HG03460 (cell line): ENCODE results near the gene GRIK4.

Experiments
- ATAC-seq: cut with Tn5 transposase; IDR thresholded peaks from one replicate; pipeline ENCODE4 v1.9.1; 2021; ENCODE audit not compliant: unreplicated experiment

GRIK4 gene

GRCh38 chr11:120931057-120931779, 419.7 kb downstream of the GRIK4 start:
- no peak for ATAC-seq

GRCh38 chr11:120932305-120932915, 420.9 kb downstream of the GRIK4 start:
- no peak for ATAC-seq

- no peak for ATAC-seq
Measured at GRCh38 chr11:120936356-120936755, 424.8 kb downstream of the GRIK4 start.

- ATAC-seq = no peak
Measured at GRCh38 chr11:120937501-120937900, 426.0 kb downstream of the GRIK4 start.

- ATAC-seq = no peak
Measured at GRCh38 chr11:120938260-120938659, 426.7 kb downstream of the GRIK4 start.

GRCh38 chr11:120940160-120940848, 428.8 kb downstream of the GRIK4 start:
- no peak for ATAC-seq

GRCh38 chr11:120941000-120941399, 429.5 kb downstream of the GRIK4 start:
- ATAC-seq = no peak

- no peak for ATAC-seq
Measured at GRCh38 chr11:120942701-120943100, 431.2 kb downstream of the GRIK4 start.

GRCh38 chr11:120945042-120945441, 433.5 kb downstream of the GRIK4 start:
- ATAC-seq = no peak

GRCh38 chr11:120950880-120951279, 439.3 kb downstream of the GRIK4 start:
- no peak for ATAC-seq

GRCh38 chr11:120952461-120953434, 441.2 kb downstream of the GRIK4 start:
- peak; percentile 64 for ATAC-seq

GRCh38 chr11:120954381-120954780, 442.8 kb downstream of the GRIK4 start:
- ATAC-seq = no peak

- ATAC-seq = no peak
Measured at GRCh38 chr11:120956710-120957495, 445.4 kb downstream of the GRIK4 start.

GRCh38 chr11:120958185-120958584, 446.6 kb downstream of the GRIK4 start:
- ATAC-seq = no peak

GRCh38 chr11:120959189-120959588, 447.6 kb downstream of the GRIK4 start:
- no peak for ATAC-seq

GRCh38 chr11:120964857-120965256, 453.3 kb downstream of the GRIK4 start:
- ATAC-seq = no peak

GRCh38 chr11:120966840-120967239, 455.3 kb downstream of the GRIK4 start:
- no peak for ATAC-seq

- no peak for ATAC-seq
Measured at GRCh38 chr11:120969993-120970392, 458.4 kb downstream of the GRIK4 start.

- ATAC-seq = no peak
Measured at GRCh38 chr11:120971825-120972224, 460.3 kb downstream of the GRIK4 start.

- ATAC-seq = no peak
Measured at GRCh38 chr11:120972621-120973020, 461.1 kb downstream of the GRIK4 start.
